ENCODE measurements around the gene IMMP2L. TPM values are rescaled to one million over a fixed set of nuclear protein-coding genes. Genes with fewer than 3 reads are reported as not detected.

The IMMP2L gene
- total and polyA plus RNA-seq, 4 donors: 7.3 to 21.1 (median 12.4) TPM

DNA sequence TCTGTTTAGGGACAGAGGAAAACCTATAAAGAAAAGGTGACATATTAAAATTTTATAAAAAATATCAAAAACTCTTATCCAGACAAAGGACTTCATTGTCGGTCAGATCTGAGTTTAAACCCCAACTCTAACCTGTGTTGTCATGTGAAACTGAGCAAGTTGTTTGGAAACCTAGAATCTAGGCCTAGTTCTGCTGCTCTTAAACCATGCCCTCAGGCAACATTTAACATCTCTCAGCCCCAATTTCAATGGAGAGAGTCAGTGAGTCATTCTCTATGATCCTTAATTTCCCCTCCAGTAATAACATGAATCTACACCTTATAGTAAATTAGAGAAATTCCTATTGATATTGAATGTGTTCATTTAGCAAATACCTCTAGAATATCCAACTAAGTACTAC lies 192.3 kb downstream of the IMMP2L start (continued):
- TF ChIP-seq REST (IDR thresholded peaks at IDR 0.05) (no peak), TAF1 (conservative IDR thresholded peaks at IDR 0.05) (no peak), FOXA2 (IDR thresholded peaks at IDR 0.05) (no peak)

- no peak for DNase-seq (ENCODE audit: low spot score)
- no peaks in the 10 kb centered on the region for H3K27me3 ChIP-seq (ENCODE audit: control insufficient read depth in 4 of 4, insufficient read depth in 4 of 4, low read length in 3 of 4)
- H3K27ac ChIP-seq (ENCODE audit: low read depth in 1 of 2, low read length in 2 of 2): no peak overlapping the region
- H3K4me1 ChIP-seq (ENCODE audit: control insufficient read depth in 4 of 4, insufficient read depth in 4 of 4, low read length in 3 of 4): no peaks in the 10 kb centered on the region
- no peak overlapping the region for H3K4me3 ChIP-seq (ENCODE audit: low read depth in 1 of 3, low read length in 3 of 3)
- H3K36me3 ChIP-seq (ENCODE audit: control insufficient read depth in 4 of 4, insufficient read depth in 3 of 4, low read depth in 1 of 4, low read length in 3 of 4): no peaks in the 10 kb centered on the region
- TF ChIP-seq REST (IDR thresholded peaks at IDR 0.05) (no peak), JUND (IDR thresholded peaks at IDR 0.05) (no peak), RAD21 (IDR thresholded peaks at IDR 0.05) (no peak), HNF4G (IDR thresholded peaks at IDR 0.05) (no peak), GABPA (IDR thresholded peaks at IDR 0.05 in 1 of 2, conservative IDR thresholded peaks at IDR 0.05 in 1 of 2) (no peak), MAX (IDR thresholded peaks at IDR 0.05) (no peak), SP1 (IDR thresholded peaks at IDR 0.05) (no peak), TAF1 (conservative IDR thresholded peaks at IDR 0.05) (no peak), RXRA (IDR thresholded peaks at IDR 0.05) (no peak), CTCF (IDR thresholded peaks at IDR 0.05; ENCODE audit: low read depth, low read length, missing input control) (no peak), EGR1 (IDR thresholded peaks at IDR 0.05; ENCODE audit: low read depth in 2 of 2) (no peak), NR2F2 (IDR thresholded peaks at IDR 0.05) (no peak), FOXA2 (IDR thresholded peaks at IDR 0.05) (no peak), YY1 (IDR thresholded peaks at IDR 0.05) (no peak), HNF4A (conservative IDR thresholded peaks at IDR 0.05) (no peak), FOXA1 (IDR thresholded peaks at IDR 0.05) (no peak)
- TF ChIP-seq, protein P1, sequence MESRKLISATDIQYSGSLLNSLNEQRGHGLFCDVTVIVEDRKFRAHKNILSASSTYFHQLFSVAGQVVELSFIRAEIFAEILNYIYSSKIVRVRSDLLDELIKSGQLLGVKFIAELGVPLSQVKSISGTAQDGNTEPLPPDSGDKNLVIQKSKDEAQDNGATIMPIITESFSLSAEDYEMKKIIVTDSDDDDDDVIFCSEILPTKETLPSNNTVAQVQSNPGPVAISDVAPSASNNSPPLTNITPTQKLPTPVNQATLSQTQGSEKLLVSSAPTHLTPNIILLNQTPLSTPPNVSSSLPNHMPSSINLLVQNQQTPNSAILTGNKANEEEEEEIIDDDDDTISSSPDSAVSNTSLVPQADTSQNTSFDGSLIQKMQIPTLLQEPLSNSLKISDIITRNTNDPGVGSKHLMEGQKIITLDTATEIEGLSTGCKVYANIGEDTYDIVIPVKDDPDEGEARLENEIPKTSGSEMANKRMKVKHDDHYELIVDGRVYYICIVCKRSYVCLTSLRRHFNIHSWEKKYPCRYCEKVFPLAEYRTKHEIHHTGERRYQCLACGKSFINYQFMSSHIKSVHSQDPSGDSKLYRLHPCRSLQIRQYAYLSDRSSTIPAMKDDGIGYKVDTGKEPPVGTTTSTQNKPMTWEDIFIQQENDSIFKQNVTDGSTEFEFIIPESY (IDR thresholded peaks at IDR 0.05): no peak
- TF ChIP-seq, protein P2, sequence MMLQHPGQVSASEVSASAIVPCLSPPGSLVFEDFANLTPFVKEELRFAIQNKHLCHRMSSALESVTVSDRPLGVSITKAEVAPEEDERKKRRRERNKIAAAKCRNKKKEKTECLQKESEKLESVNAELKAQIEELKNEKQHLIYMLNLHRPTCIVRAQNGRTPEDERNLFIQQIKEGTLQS (IDR thresholded peaks at IDR 0.05): no peak
- WGBS: 95% methylated on average over 3 of the region's 3 CpGs
- no peak overlapping the region for H3K9ac ChIP-seq (ENCODE audit: low read depth in 1 of 2, low read length in 2 of 2)
- no peaks in the 10 kb centered on the region for H3K9me3 ChIP-seq (ENCODE audit: control insufficient read depth in 4 of 4, low read length in 3 of 4)
Observed at GRCh38 chr7:111368381-111369065, 193.8 kb downstream of the IMMP2L start.

Data from liver (tissue), 9 donors.